Measurements from ENCODE around the gene MFNG.

- TF ChIP-seq CTCF (IDR thresholded peaks at IDR 0.05) (no peak), POLR2A (IDR thresholded peaks at IDR 0.05) (no peak)
These were observed 39.0 kb upstream of the MFNG start for GRCh38 chr22:37525073-37525745.
